Globus pallidus (tissue), 1 donor: ENCODE results near the gene HS3ST3B1.

Experiments used
- DNase-seq: peaks from one replicate; pipeline ENCODE4 v3.0.0-alpha.2; 2015; ENCODE audit warnings: low spot score

The HS3ST3B1 gene

DNA sequence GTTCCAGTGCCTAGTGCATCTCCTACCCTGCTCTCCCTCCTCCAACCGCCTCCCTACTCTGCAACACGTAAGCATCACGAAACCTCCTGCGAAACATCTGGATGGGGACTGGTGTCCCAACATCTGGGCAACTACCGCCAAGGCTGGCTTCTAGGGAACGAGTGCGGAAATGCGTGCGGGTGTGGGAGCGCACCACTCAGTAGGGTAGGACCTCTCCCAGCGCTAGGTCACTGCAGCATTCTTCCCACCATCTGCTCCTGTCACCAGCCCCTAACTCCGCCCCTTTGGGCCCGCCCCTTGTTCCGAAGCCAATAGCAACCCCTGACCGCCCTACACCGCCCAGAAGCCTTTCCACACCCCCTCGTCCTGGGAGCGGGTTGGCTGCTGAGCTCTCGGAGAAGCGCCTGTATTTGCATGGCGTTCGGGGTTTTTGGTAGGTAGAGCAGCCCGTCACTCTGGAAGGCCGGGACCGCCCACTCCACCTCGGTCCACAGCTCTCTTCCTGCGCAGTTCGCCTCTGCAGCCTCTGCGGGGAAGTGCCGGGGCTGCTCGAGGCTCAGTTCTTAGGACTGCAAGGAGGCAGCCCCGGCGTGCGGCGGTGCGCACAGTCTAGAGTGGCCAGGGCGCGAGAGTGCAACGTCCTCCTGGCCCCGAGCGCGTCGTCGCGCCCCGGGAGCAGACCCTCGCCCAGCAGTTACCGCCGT lies at the start of gene HS3ST3B1:
Gene HS3ST3B1 (plus strand): TSS at position 507 of the 704 bp plus-strand sequence. CDS start 438 bp downstream, outside the sequence.
- DNase-seq: peak; percentile 85

DNA sequence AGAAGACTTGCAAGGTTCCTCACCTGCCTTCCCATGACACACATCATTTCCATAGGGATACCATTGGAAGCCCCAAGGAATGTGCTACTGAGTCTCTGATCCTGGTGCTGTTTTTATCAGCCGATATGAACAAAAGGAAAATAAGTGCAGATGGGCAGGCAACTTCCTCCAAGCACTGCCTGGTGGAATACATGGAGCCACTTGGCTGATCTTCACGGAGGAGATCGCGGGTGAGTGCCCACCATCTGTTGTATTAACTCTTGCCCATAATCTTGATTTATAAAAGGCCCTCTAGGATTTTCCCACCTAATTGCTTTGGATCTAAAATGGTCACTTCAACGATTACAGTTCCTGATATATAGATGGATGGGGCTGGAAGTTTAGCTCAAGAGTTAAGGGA lies 39.5 kb upstream of the HS3ST3B1 start:
- no peak for DNase-seq

DNA sequence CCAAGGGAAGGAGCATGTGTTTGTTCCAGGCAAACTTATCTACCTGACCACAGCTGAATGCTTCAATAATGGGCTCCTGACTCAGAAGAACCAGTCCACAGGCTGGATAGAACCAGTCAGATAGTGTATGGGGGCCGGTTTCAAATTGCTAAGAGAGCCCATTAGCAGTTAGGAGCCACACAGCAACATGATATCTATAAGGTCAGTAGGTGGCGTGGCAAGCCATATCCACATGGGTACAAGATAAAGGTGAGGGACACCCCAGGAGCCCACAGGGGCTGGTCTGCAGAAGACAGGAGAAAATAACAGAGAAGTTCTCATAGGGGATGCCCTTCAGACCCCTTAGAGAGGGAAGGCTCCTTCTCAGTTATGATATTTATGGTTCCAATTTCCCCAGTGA lies 32.6 kb upstream of the HS3ST3B1 start:
- DNase-seq: no peak

DNA sequence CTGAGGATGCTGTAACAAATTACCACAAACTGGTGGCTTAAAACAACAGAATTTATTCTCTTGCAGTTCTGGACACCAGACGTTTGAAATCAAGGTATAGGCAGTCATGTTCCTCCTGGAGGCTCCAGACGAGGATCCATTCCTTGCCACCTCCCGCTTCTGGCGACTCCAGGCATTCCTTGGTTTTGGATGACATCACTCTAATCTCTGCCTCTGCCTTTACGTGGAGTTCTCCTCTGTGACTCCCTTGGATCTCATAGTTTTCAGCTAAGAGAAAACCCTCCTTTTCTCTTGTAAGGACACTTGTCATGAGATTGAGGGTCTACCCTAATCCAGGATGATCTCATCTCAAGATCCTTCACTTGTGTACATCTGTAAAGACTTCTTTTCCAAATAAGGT lies 31.4 kb upstream of the HS3ST3B1 start:
- DNase-seq: no peak

DNA sequence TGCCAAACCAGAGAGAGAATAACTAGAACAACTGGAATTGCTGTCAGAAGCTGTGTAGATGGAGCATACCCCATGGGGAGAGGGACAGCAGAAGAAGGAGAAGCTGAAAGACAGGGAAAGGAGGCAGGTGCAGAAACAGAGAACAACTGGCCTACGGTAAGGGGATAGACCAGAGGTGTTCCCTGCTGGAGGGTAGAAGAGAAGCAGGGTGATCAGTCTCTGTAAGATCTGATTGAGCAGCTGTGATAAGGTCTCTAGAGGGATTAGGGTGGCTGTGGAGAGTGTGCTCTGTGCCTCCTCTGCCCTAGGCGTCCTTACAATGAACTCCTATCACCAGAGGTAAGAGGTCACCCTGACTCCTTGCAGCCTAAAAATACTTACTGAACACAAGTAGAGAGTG lies 30.4 kb upstream of the HS3ST3B1 start:
- DNase-seq: no peak

DNA sequence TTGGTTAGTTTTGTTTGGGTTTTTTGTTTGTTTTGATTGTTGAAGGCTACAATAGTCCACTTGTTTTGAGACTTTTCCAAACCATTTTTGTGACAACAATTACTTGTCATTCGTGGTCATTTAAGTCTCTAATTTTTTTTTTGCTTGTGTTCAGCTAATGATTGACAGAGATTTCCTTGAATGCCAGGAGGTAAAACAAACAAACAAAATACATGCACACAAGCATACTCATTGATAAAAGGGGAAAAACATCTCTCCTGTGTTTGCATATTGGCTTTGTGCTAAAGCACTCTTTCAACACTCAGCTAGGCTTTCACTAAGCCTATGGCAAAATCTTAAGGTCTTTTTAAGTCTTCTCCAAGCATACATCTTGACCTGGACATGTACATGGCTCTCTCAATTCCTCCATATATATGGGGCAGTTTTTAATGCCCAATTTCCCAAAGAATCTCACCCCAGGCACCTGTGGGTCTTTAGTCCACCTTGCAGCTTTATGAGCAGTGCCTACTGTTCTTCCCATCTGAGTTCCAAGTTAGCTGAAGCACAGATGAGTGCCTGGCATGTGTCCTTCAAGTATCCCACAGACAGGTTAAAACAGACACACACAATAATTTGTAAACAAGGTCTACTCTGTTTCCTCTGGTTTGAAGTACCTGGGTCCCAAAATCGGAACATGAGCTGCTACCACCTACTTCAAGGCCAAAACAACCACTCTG lies 24.2 kb upstream of the HS3ST3B1 start:
- DNase-seq: no peak

DNA sequence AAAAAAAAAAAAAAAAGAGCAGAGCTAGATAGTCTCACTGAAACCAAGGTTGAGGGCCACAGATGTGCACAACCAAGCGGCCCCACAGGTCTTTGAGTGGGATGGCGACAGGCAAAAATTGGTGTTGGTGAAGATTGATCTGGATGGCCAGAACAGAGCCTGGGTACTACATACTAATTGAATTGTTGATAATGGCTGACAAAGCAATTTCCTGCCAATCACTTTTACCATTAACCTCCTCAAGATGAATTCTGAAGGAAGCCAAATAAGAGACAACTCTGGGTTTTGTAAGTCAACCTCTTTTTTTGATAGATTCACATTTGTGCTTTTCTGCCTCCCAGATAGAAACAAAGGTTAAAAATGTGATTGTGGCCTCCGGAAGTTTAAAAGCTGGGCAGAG lies 19.4 kb upstream of the HS3ST3B1 start:
- DNase-seq: no peak

DNA sequence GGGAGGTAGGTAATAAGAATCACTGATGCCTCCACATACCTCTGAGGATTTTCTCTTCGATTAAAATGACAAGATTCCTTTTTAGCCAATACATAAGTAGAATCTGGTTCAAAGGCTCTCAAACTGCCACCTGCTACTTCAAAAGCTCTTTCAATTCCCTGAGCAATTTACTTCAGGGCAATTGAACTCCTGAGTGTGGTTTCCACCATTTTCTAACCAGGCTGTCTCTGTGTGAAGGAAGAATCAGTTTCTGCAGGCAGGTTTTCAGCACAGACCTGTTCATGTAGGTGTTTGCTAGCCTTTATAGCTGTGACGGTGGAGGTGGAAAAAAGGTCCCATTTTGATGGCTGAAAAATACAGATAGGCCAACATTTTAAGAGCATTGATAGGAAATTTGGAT lies 18.2 kb upstream of the HS3ST3B1 start:
- DNase-seq: no peak

DNA sequence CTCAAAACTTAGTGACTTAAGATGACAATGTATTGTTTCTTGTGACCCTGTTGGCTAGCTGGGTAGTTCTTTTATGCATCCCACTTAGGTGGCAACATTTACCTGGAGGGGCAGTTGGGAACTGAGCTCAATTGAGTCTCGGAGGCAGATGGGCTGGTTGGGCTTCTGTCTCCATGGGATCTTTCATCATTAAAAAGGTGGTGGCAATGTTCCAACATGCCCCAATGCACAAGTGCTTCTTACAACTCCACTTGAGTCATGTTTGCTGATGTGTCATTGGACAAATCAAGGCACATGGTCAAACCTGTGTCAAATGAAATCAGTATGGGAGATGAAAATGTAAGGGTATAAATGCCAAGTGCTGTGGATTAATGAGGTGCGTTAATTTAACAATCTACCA lies 11.7 kb upstream of the HS3ST3B1 start:
- no peak for DNase-seq

DNA sequence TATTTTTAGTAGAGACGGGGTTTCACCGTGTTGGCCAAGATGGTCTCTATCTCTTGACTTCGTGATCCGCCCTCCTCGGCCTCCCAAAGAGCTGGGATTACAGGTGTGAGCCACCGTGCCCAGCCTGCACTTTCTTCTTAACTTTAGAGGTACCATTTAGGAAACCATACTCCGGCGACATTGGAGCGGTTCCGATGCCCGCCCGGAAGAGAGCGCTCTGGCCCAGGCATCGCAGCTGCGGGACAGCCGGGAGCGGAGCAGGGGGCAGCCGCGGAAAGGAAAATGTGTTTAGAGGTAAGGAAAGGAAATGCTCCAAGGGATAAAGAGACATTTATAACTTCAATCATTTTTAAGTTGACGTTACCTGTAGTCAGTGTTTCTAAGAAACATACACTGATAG lies 6.0 kb upstream of the HS3ST3B1 start:
- no peak for DNase-seq

DNA sequence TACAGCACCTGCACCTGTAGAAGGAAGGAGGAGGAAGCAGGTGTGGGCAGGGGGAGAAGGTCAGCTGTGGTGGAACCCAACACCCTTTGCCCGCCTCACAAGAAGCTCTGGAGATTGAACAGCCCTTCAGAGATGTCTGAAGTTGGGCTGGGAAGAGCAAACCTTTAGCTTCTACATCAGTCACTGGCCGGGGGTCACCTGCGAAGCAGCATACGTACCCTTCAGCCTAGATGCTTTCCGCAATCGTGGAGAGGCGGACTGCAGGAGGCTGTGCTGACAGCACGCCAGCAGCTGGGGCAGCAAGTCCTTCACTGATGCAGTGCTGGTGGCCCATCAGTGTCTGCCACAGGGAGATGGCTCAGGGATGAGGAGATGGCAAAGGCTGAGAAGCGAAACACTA lies 5.2 kb upstream of the HS3ST3B1 start:
- DNase-seq: no peak

DNA sequence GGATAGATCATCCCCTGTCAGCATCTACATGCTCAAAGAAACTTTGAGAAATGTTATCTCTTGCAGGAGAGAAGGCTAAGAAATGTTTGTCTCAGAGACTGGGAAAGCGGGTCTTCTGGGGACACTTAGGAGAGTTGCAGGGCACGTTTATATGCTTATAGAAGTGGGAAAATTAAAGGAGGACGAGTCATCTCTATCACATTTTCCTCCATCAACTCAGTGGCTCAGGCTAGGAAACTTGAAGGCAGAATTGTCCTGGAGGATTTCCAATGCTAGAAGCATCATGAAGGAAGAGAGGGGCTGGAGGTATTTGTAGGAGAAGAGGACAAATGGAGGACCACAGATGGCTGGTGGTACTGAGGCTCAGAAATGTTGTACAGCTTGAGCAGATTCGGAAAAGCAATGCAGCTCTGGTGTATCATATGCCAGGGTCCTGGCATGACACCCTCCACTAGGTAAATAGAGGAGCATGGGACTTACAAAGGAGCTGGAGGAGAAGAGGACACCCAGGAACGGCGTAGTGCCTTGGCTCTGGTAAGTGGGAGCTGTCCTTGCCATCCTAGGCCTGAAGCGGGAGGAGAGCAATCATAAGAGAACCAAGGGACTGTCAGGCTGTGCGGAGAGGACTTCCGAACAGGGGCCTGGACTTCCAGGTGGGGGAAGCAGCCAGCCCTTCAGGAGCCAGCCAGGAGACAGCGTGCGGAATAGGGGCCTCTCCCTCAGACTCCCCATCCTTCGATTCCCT lies 4.5 kb upstream of the HS3ST3B1 start:
- no peak for DNase-seq

DNA sequence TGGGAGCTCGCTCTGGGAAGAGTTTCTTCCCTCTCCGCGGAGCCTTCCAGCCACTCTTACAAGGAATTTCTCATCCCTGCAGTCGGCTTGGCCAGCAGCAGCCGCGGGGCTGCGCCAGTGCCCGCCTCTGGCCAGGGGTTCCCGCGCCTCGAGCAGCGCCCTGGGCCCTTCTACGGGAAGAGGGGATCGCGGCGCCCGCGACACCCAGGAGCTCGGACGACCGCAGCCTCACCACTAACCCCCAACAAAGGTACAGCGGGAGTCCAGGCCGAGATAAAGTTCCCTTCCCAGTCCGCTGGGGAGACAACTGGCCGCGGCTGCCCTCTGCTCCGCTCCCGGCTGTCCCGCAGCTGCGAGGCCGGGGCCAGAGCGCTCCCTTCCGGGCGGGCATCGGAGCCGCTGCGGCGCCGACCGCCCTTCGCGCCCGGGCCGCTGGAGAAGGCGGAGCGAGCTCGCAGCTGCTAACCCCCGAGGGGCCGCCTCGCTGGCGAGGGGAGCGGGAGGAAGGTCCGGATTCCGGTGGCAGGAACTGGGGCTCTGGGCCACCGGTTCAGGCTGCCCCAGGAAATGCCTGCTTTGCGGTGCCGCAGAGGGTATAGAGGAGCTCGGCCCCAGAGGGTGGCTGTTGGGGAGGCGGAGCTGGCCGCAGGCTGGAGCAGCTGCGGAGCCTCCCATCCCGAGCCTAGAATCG lies 3.6 kb upstream of the HS3ST3B1 start:
- DNase-seq: no peak

DNA sequence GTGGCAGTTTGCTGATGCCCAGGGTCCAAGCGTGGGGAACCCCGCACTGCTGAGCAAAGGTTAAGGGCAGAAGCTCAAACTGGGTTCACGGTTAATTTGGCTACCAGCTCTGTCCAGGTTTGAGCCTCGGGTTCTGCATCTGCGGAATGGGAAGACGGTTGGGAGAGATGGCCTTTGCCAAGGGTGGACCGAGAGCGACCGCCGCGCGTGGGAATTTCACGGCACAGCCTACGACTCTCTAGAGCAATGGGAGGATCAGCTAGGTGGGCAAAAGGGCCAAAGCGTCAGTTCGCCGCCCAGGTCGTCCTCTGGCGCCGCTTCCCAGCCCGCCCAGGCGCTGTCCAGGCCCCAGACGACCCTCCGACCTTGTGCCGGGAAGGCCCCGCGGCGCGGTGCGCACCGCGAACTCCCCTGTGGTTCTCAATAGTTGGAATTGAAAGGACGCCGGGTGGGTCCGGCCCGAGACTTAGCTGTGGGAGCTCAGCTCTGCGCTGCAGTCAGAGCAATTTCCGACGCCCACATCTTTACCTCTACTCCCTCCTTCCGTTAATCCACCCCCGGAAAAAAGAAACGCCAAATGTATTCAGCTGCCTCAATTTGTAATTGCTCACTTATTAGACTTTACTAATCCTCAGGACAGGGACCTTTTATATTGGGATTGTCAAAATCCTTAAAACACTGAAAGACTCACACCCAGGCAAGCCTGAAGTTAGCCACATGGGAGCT lies 2.5 kb upstream of the HS3ST3B1 start:
- no peak for DNase-seq

DNA sequence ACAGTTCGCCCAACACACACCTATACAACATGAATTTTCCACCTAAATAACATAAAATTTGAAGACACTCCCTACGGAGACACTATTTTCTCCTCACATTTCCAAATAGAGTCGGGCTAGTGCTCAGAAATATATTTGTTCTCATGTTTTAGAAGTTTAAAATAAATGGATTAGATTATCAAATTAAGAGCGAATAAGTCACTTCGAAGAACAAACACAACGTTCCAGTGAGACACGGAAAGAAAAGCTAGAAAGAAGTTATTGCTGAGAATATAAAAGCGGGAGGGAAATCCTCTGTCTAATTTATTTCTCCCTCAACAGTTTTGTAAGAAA lies 2.0 kb upstream of the HS3ST3B1 start:
- no peak for DNase-seq

DNA sequence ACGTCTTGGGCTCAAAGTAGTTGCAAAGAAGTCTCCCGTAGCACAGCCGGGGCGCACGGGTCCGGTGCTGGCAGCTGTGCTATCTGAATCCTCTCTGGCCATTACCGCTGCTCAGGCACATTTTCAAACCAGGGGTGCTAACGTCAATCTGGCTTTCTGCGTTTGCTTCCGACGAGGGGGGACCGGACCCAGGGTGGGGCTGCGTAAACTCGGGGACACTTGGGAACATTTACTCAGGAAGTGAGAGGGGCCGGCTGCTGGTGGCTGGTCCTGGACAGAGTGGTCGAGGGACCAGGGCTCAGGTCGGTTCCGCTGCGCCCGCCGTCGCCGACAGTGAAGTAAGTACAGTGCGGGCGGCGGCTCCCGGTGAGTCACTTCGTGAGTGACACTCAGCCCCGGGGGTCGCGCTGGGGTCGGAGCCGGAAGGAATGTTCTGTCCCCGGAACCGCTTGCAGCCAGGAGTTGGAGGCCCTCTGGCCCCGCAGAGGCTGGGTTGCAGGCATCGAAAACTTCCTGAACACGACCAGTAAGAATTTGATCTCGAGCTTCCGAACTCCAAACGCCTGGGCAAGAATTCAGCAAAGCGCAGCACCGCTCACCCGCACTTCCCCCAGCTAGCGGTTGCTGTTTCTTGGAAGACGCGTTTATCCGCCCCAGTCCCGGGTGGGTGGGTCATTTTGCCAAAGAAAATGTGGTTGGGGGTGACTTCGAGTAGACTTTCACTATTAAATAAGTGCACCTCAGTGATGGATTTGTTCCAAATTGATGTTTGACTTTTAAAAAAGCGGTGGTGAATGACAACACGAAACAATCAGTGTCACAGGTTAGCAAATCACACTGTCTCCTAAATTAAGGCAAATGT lies 1.4 kb upstream of the HS3ST3B1 start:
- DNase-seq: no peak

DNA sequence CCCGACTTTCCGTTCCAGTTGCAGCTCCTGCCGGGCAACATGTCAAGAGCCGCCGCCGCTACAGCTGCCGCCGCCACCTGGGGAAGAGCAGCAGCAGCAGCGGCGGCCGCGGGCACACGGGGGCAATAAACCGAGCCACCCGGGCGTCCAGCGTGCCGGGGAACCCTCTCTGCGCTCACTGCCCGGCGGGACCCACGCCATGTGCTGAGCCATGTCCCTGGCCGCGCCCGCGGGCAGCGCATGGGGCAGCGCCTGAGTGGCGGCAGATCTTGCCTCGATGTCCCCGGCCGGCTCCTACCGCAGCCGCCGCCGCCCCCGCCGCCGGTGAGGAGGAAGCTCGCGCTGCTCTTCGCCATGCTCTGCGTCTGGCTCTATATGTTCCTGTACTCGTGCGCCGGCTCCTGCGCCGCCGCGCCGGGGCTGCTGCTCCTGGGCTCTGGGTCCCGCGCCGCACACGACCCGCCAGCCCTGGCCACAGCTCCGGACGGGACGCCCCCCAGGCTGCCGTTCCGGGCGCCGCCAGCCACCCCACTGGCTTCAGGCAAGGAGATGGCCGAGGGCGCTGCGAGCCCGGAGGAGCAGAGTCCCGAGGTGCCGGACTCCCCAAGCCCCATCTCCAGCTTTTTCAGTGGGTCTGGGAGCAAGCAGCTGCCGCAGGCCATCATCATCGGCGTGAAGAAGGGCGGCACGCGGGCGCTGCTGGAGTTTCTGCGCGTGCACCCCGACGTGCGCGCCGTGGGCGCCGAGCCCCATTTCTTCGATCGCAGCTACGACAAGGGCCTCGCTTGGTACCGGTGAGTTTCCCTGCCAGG lies 604 bp downstream of the HS3ST3B1 start:
- no peak for DNase-seq

DNA sequence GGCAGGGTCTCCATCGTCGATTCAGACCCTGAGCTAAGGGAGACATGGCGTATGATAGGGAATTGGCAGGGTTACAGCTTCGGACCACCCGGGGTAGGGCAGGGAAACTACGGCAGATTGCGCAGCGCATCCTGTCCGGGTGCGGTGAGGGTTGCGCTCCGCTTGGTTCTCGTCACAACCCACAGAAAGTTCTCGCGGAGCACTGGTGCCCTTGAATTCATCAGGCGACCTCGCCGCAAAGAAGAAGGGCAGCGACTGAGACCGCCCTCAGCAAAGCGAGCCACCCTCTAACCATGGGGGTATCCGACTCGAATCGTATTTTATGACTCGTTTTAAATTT lies 1.2 kb downstream of the HS3ST3B1 start:
- no peak for DNase-seq

DNA sequence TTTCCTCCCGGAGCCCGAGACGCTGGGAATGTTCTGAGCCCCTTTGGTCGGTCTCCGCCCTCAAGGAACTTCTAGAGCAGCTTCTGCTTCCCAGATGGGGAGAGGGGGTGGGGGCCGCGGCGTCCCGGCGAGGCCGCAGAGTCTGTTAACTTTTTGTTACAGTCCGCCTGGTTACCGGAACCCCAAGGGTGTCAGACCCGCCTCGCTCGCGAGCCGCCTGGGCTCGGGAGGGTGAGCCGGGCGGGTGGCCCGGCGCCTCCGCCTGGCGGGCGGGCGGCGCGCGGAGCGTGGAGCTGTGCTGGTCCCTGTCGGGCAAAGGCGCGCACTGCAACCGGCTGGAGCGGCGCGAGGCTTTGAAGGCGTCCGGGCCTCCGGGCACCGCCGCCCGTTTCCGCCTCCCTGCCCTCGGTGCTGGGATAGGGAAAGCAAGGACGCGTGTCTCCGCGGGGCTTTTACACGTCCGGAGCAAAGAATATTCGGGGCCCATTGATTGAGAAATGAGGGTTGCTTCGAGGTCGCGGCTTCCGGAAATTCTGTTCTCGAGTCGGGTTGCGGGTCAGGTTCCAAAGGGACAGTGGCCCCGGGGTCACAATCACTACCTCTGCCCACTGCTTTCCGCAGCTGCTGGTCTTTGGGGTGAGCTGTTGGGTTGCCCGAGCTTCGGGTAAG lies 1.7 kb downstream of the HS3ST3B1 start:
- peak; percentile 53 for DNase-seq
